H9 (cell line): ENCODE results near the gene OSM. TPM values are rescaled to one million over a fixed set of nuclear protein-coding genes. Genes with fewer than 3 reads are reported as not detected.
A peak's percentile ranks its signal among the peaks of the same experiment; 100 is the strongest.

Source experiments
- DNase-seq: peaks from one replicate; pipeline ENCODE4 v3.0.0-alpha.2; 2017
- H2AFZ ChIP-seq: one replicate; pipeline ENCODE4 v1.6.1; 2013; ENCODE audit warnings: mild to moderate bottlenecking, low read length, control low read depth, moderate library complexity
- H2AK5ac ChIP-seq: 2 replicates; pipeline ENCODE4 v1.6.1; 2013; ENCODE audit warnings: low read length, control low read depth, mixed read lengths; ENCODE audit not compliant: insufficient read length
- H2BK120ac ChIP-seq: one replicate; pipeline ENCODE4 v1.6.1; 2013; ENCODE audit warnings: low read depth, mild to moderate bottlenecking, low read length, control low read depth, inconsistent platforms; ENCODE audit not compliant: poor library complexity, severe bottlenecking
- H2BK12ac ChIP-seq: 2 replicates; pipeline ENCODE4 v1.6.1; 2013; ENCODE audit warnings: low read length, control low read depth, mixed read lengths, low read depth; ENCODE audit not compliant: insufficient read length
- H2BK15ac ChIP-seq: 2 replicates; pipeline ENCODE4 v1.6.1; 2013; ENCODE audit warnings: low read depth, low read length, control low read depth
- H2BK20ac ChIP-seq: one replicate; pipeline ENCODE4 v1.6.1; 2013; ENCODE audit warnings: low read depth, mild to moderate bottlenecking, low read length, control low read depth, inconsistent platforms; ENCODE audit not compliant: poor library complexity, severe bottlenecking
- H2BK5ac ChIP-seq: 2 replicates; pipeline ENCODE4 v1.6.1; 2013; ENCODE audit warnings: low read length, control low read depth, mixed read lengths; ENCODE audit not compliant: insufficient read length
- H3K14ac ChIP-seq: 2 replicates; pipeline ENCODE4 v1.6.1; 2013; ENCODE audit warnings: low read length, control low read depth; ENCODE audit not compliant: insufficient read depth
- H3K18ac ChIP-seq: 2 replicates; pipeline ENCODE4 v1.6.1; 2013; ENCODE audit warnings: low read depth, mild to moderate bottlenecking, mixed read lengths, low read length, control low read depth; ENCODE audit not compliant: insufficient read length
- H3K23ac ChIP-seq: 2 replicates; pipeline ENCODE4 v1.6.1; 2013; ENCODE audit warnings: low read length, control low read depth, mixed read lengths, low read depth; ENCODE audit not compliant: insufficient read length
- H3K23me2 ChIP-seq: 2 replicates; pipeline ENCODE4 v1.6.1; 2013; ENCODE audit warnings: low read depth, mild to moderate bottlenecking, mixed read lengths, low read length, control low read depth; ENCODE audit not compliant: insufficient read length, poor library complexity, severe bottlenecking
- H3K27ac ChIP-seq: 2 replicates; pipeline ENCODE4 v1.5.1; 2013; ENCODE audit warnings: low read length, control low read depth, mixed read lengths, low read depth; ENCODE audit not compliant: insufficient read length
- H3K27me3 ChIP-seq: 2 replicates; pipeline ENCODE4 v1.6.1; 2013; ENCODE audit warnings: low read length, control low read depth, inconsistent platforms; ENCODE audit not compliant: insufficient read depth
- H3K4ac ChIP-seq: 2 replicates; pipeline ENCODE4 v1.6.1; 2013; ENCODE audit warnings: low read depth, mild to moderate bottlenecking, control low read depth, inconsistent platforms, low read length, moderate library complexity
- H3K4me1 ChIP-seq: 2 replicates; pipeline ENCODE4 v1.6.1; 2013; ENCODE audit warnings: low read length, control low read depth, inconsistent platforms; ENCODE audit not compliant: insufficient read depth
- H3K4me2 ChIP-seq: 2 replicates; pipeline ENCODE4 v1.6.1; 2013; ENCODE audit warnings: low read length, control low read depth, mixed read lengths; ENCODE audit not compliant: insufficient read length, insufficient read depth
- H3K56ac ChIP-seq: 2 replicates; pipeline ENCODE4 v1.6.1; 2013; ENCODE audit warnings: low read depth, mild to moderate bottlenecking, mixed read lengths, low read length, control low read depth; ENCODE audit not compliant: insufficient read length
- H3K79me1 ChIP-seq: 2 replicates; pipeline ENCODE4 v1.6.1; 2013; ENCODE audit warnings: low read depth, mild to moderate bottlenecking, moderate library complexity, low read length, control low read depth, inconsistent platforms; ENCODE audit not compliant: insufficient read depth, poor library complexity, severe bottlenecking
- H3K79me2 ChIP-seq: 2 replicates; pipeline ENCODE4 v1.6.1; 2013; ENCODE audit warnings: low read length, control low read depth, inconsistent platforms; ENCODE audit not compliant: insufficient read depth
- H3K9ac ChIP-seq: 2 replicates; pipeline ENCODE4 v1.6.1; 2013; ENCODE audit warnings: low read length, control low read depth, mixed read lengths; ENCODE audit not compliant: insufficient read length; ENCODE audit errors: extremely low read depth
- H3K9me3 ChIP-seq: one replicate; pipeline ENCODE4 v1.6.1; 2013; ENCODE audit warnings: low read depth, low read length, inconsistent platforms; ENCODE audit not compliant: control insufficient read depth
- H3T11ph ChIP-seq: one replicate; pipeline ENCODE4 v1.6.1; 2013; ENCODE audit warnings: mild to moderate bottlenecking, low read length, control low read depth, inconsistent platforms
- H4K20me1 ChIP-seq: one replicate; pipeline ENCODE4 v1.6.1; 2013; ENCODE audit not compliant: control insufficient read depth, insufficient read length, insufficient read depth
- H4K5ac ChIP-seq: 2 replicates; pipeline ENCODE4 v1.6.1; 2013; ENCODE audit warnings: low read depth, mild to moderate bottlenecking, mixed read lengths, low read length, control low read depth; ENCODE audit not compliant: insufficient read length
- H4K8ac ChIP-seq: replicated peaks from 2 replicates; pipeline ENCODE4 v1.6.1; 2013; ENCODE audit warnings: low read length, control low read depth, mixed read lengths, low read depth; ENCODE audit not compliant: insufficient read length
- H4K91ac ChIP-seq: 2 replicates; pipeline ENCODE4 v1.6.1; 2013; ENCODE audit warnings: low read depth, mild to moderate bottlenecking, moderate library complexity, mixed read lengths, low read length, control low read depth; ENCODE audit not compliant: insufficient read length
- H3K27ac Mint-ChIP-seq, 3 experiments: 2 replicates in 2 of 3; 3 replicates in 1 of 3; pipeline ENCODE4 v1.8.0; 2020 to 2021; ENCODE audit warnings: mixed read lengths in 3 of 3, mild to moderate bottlenecking in 1 of 3, moderate library complexity in 1 of 3
- H3K27me3 Mint-ChIP-seq: 2 replicates; pipeline ENCODE4 v1.8.0; 2021; ENCODE audit warnings: low read depth, mild to moderate bottlenecking, moderate library complexity, mixed read lengths
- H3K36me3 Mint-ChIP-seq, 3 experiments: 2 replicates in 2 of 3; 3 replicates in 1 of 3; pipeline ENCODE4 v1.8.0; 2020 to 2021; ENCODE audit warnings: low read depth in 3 of 3, mixed read lengths in 3 of 3; ENCODE audit not compliant: insufficient read depth in 1 of 3
- H3K4me1 Mint-ChIP-seq, 2 experiments: 2 replicates each; pipeline ENCODE4 v1.8.0; 2020; ENCODE audit warnings: mixed read lengths in 2 of 2
- H3K4me3 Mint-ChIP-seq, 2 experiments: 2 replicates in 1 of 2; 3 replicates in 1 of 2; pipeline ENCODE4 v1.8.0; 2020 to 2021; ENCODE audit warnings: mild to moderate bottlenecking in 2 of 2, mixed read lengths in 2 of 2, moderate library complexity in 1 of 2
- H3K9me3 Mint-ChIP-seq, 2 experiments: 2 replicates in 1 of 2; 3 replicates in 1 of 2; pipeline ENCODE4 v1.8.0; 2020; ENCODE audit warnings: mild to moderate bottlenecking in 2 of 2, mixed read lengths in 2 of 2, moderate library complexity in 1 of 2
- CTCF ChIP-seq: fragments of 200-600 bp; sonication (generic); conservative IDR thresholded peaks from 3 replicates; pipeline ENCODE4 v1.8.0; 2021; ENCODE audit warnings: antibody characterized with exemption, mild to moderate bottlenecking
- WGBS: extraction: QIAGEN DNeasy Blood & Tissue Kit; methylation state at CpG from one replicate; pipeline ENCODE4 v1.1.7; 2013; ENCODE audit warnings: missing lambda C conversion rate, low lambda C conversion rate, mixed read lengths; ENCODE audit not compliant: insufficient read length; ENCODE audit errors: extremely low coverage; 5-methylcytosine and 5-hydroxymethylcytosine counted together
- total RNA-seq: library from RNA; stranded (reverse); gene quantifications from 2 replicates; pipeline ENCODE4 v1.2.1, GENCODE V29; 2021

OSM gene
- total RNA-seq, 1 experiment from 2014 or later, result not detected

DNA sequence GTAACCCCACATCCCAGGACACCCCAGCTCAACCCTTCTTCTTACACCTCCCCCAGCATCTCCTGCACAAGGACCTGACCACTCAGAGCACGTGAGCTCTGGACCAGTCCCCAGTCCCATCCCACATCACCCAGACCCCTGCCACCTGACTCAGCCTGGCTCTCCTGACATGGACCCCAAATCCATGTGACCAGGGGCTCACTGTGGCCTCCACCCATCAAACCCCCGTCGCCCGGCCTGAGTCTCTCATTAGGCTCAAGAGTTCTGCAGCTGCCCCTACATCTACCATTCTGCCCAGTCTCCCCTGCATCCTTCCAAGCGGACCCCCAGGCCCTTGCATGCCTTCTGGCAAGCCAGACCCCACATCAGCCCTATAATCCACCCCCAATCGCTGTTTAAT is 18.2 kb downstream of the OSM start:
- Histone ChIP-seq H2AFZ (no peak overlapping the region), H3K27ac (no peak overlapping the region), H3T11ph (no peak overlapping the region), H2BK5ac (no peak overlapping the region), H4K5ac (no peak overlapping the region), H2BK20ac (no peak overlapping the region), H2BK12ac (no peak overlapping the region), H3K56ac (no peak overlapping the region), H3K23ac (no peak overlapping the region), H3K4ac (no peak overlapping the region), H3K9me3 (no peaks in the 10 kb centered on the region), H3K27me3 (no peaks in the 10 kb centered on the region), H3K4me2 (no peak overlapping the region), H3K4me1 (peaks cover 3% of the 10 kb centered on the region; the same call in 1 of the 2 replicates), H3K79me2 (no peaks in the 10 kb centered on the region), H3K18ac (no peak overlapping the region), H2AK5ac (no peak overlapping the region), H4K8ac (no peak overlapping the region), H4K91ac (no peak overlapping the region), H3K14ac (no peak overlapping the region), H3K23me2 (peaks cover 9% of the 10 kb centered on the region), H2BK15ac (no peak overlapping the region), H3K79me1 (no peaks in the 10 kb centered on the region), H2BK120ac (no peak overlapping the region), H4K20me1 (peaks cover 3% of the 10 kb centered on the region), H3K9ac (no peak overlapping the region)
- H3K4me1 Mint-ChIP-seq, result peaks cover 33 to 35% of the 10 kb centered on the region in 2 experiments
- DNase-seq, result no peak
- WGBS, result no CpG with 5 or more reads among the region's 6 CpGs
- no peaks in the 10 kb centered on the region for H3K9me3 Mint-ChIP-seq
- TF ChIP-seq CTCF, result no peak
- peaks cover 9% of the 10 kb centered on the region for H3K27me3 Mint-ChIP-seq
- peaks cover 0 to 5% (median 3%) of the 10 kb centered on the region in 3 experiments; a peak in 4 of 7 replicates for H3K36me3 Mint-ChIP-seq
- H3K4me3 Mint-ChIP-seq, result peak overlapping the region; percentile 33 to 37; a peak in 2 of 5 replicates
- H3K27ac Mint-ChIP-seq, result peak overlapping the region in 1 of 3 experiments; percentile 79; a peak in 2 of 7 replicates
